H9 (cell line): ENCODE results near the gene TGIF1. TPM values are rescaled to one million over a fixed set of nuclear protein-coding genes. Genes with fewer than 3 reads are reported as not detected.

Experiments
- DNase-seq: peaks from one replicate; pipeline ENCODE4 v3.0.0-alpha.2; 2017
- H2AFZ ChIP-seq: one replicate; pipeline ENCODE4 v1.6.1; 2013; ENCODE audit warnings: mild to moderate bottlenecking, low read length, control low read depth, moderate library complexity
- H2AK5ac ChIP-seq: 2 replicates; pipeline ENCODE4 v1.6.1; 2013; ENCODE audit warnings: low read length, control low read depth, mixed read lengths; ENCODE audit not compliant: insufficient read length
- H2BK120ac ChIP-seq: one replicate; pipeline ENCODE4 v1.6.1; 2013; ENCODE audit warnings: low read depth, mild to moderate bottlenecking, low read length, control low read depth, inconsistent platforms; ENCODE audit not compliant: poor library complexity, severe bottlenecking
- H2BK12ac ChIP-seq: 2 replicates; pipeline ENCODE4 v1.6.1; 2013; ENCODE audit warnings: low read length, control low read depth, mixed read lengths, low read depth; ENCODE audit not compliant: insufficient read length
- H2BK15ac ChIP-seq: 2 replicates; pipeline ENCODE4 v1.6.1; 2013; ENCODE audit warnings: low read depth, low read length, control low read depth
- H2BK20ac ChIP-seq: one replicate; pipeline ENCODE4 v1.6.1; 2013; ENCODE audit warnings: low read depth, mild to moderate bottlenecking, low read length, control low read depth, inconsistent platforms; ENCODE audit not compliant: poor library complexity, severe bottlenecking
- H2BK5ac ChIP-seq: 2 replicates; pipeline ENCODE4 v1.6.1; 2013; ENCODE audit warnings: low read length, control low read depth, mixed read lengths; ENCODE audit not compliant: insufficient read length
- H3K14ac ChIP-seq: 2 replicates; pipeline ENCODE4 v1.6.1; 2013; ENCODE audit warnings: low read length, control low read depth; ENCODE audit not compliant: insufficient read depth
- H3K18ac ChIP-seq: 2 replicates; pipeline ENCODE4 v1.6.1; 2013; ENCODE audit warnings: low read depth, mild to moderate bottlenecking, mixed read lengths, low read length, control low read depth; ENCODE audit not compliant: insufficient read length
- H3K23ac ChIP-seq: 2 replicates; pipeline ENCODE4 v1.6.1; 2013; ENCODE audit warnings: low read length, control low read depth, mixed read lengths, low read depth; ENCODE audit not compliant: insufficient read length
- H3K23me2 ChIP-seq: 2 replicates; pipeline ENCODE4 v1.6.1; 2013; ENCODE audit warnings: low read depth, mild to moderate bottlenecking, mixed read lengths, low read length, control low read depth; ENCODE audit not compliant: insufficient read length, poor library complexity, severe bottlenecking
- H3K27ac ChIP-seq: 2 replicates; pipeline ENCODE4 v1.5.1; 2013; ENCODE audit warnings: low read length, control low read depth, mixed read lengths, low read depth; ENCODE audit not compliant: insufficient read length
- H3K27me3 ChIP-seq: 2 replicates; pipeline ENCODE4 v1.6.1; 2013; ENCODE audit warnings: low read length, control low read depth, inconsistent platforms; ENCODE audit not compliant: insufficient read depth
- H3K4ac ChIP-seq: 2 replicates; pipeline ENCODE4 v1.6.1; 2013; ENCODE audit warnings: low read depth, mild to moderate bottlenecking, control low read depth, inconsistent platforms, low read length, moderate library complexity
- H3K4me1 ChIP-seq: 2 replicates; pipeline ENCODE4 v1.6.1; 2013; ENCODE audit warnings: low read length, control low read depth, inconsistent platforms; ENCODE audit not compliant: insufficient read depth
- H3K4me2 ChIP-seq: 2 replicates; pipeline ENCODE4 v1.6.1; 2013; ENCODE audit warnings: low read length, control low read depth, mixed read lengths; ENCODE audit not compliant: insufficient read length, insufficient read depth
- H3K56ac ChIP-seq: 2 replicates; pipeline ENCODE4 v1.6.1; 2013; ENCODE audit warnings: low read depth, mild to moderate bottlenecking, mixed read lengths, low read length, control low read depth; ENCODE audit not compliant: insufficient read length
- H3K79me1 ChIP-seq: 2 replicates; pipeline ENCODE4 v1.6.1; 2013; ENCODE audit warnings: low read depth, mild to moderate bottlenecking, moderate library complexity, low read length, control low read depth, inconsistent platforms; ENCODE audit not compliant: insufficient read depth, poor library complexity, severe bottlenecking
- H3K79me2 ChIP-seq: 2 replicates; pipeline ENCODE4 v1.6.1; 2013; ENCODE audit warnings: low read length, control low read depth, inconsistent platforms; ENCODE audit not compliant: insufficient read depth
- H3K9ac ChIP-seq: 2 replicates; pipeline ENCODE4 v1.6.1; 2013; ENCODE audit warnings: low read length, control low read depth, mixed read lengths; ENCODE audit not compliant: insufficient read length; ENCODE audit errors: extremely low read depth
- H3K9me3 ChIP-seq: one replicate; pipeline ENCODE4 v1.6.1; 2013; ENCODE audit warnings: low read depth, low read length, inconsistent platforms; ENCODE audit not compliant: control insufficient read depth
- H3T11ph ChIP-seq: one replicate; pipeline ENCODE4 v1.6.1; 2013; ENCODE audit warnings: mild to moderate bottlenecking, low read length, control low read depth, inconsistent platforms
- H4K20me1 ChIP-seq: one replicate; pipeline ENCODE4 v1.6.1; 2013; ENCODE audit not compliant: control insufficient read depth, insufficient read length, insufficient read depth
- H4K5ac ChIP-seq: 2 replicates; pipeline ENCODE4 v1.6.1; 2013; ENCODE audit warnings: low read depth, mild to moderate bottlenecking, mixed read lengths, low read length, control low read depth; ENCODE audit not compliant: insufficient read length
- H4K8ac ChIP-seq: replicated peaks from 2 replicates; pipeline ENCODE4 v1.6.1; 2013; ENCODE audit warnings: low read length, control low read depth, mixed read lengths, low read depth; ENCODE audit not compliant: insufficient read length
- H4K91ac ChIP-seq: 2 replicates; pipeline ENCODE4 v1.6.1; 2013; ENCODE audit warnings: low read depth, mild to moderate bottlenecking, moderate library complexity, mixed read lengths, low read length, control low read depth; ENCODE audit not compliant: insufficient read length
- H3K27ac Mint-ChIP-seq, 3 experiments: 2 replicates in 2 of 3; 3 replicates in 1 of 3; pipeline ENCODE4 v1.8.0; 2020 to 2021; ENCODE audit warnings: mixed read lengths in 3 of 3, mild to moderate bottlenecking in 1 of 3, moderate library complexity in 1 of 3
- H3K27me3 Mint-ChIP-seq: 2 replicates; pipeline ENCODE4 v1.8.0; 2021; ENCODE audit warnings: low read depth, mild to moderate bottlenecking, moderate library complexity, mixed read lengths
- H3K36me3 Mint-ChIP-seq, 3 experiments: 2 replicates in 2 of 3; 3 replicates in 1 of 3; pipeline ENCODE4 v1.8.0; 2020 to 2021; ENCODE audit warnings: low read depth in 3 of 3, mixed read lengths in 3 of 3; ENCODE audit not compliant: insufficient read depth in 1 of 3
- H3K4me1 Mint-ChIP-seq, 2 experiments: 2 replicates each; pipeline ENCODE4 v1.8.0; 2020; ENCODE audit warnings: mixed read lengths in 2 of 2
- H3K4me3 Mint-ChIP-seq, 2 experiments: 2 replicates in 1 of 2; 3 replicates in 1 of 2; pipeline ENCODE4 v1.8.0; 2020 to 2021; ENCODE audit warnings: mild to moderate bottlenecking in 2 of 2, mixed read lengths in 2 of 2, moderate library complexity in 1 of 2
- H3K9me3 Mint-ChIP-seq, 2 experiments: 2 replicates in 1 of 2; 3 replicates in 1 of 2; pipeline ENCODE4 v1.8.0; 2020; ENCODE audit warnings: mild to moderate bottlenecking in 2 of 2, mixed read lengths in 2 of 2, moderate library complexity in 1 of 2
- CTCF ChIP-seq: fragments of 200-600 bp; sonication (generic); conservative IDR thresholded peaks from 3 replicates; pipeline ENCODE4 v1.8.0; 2021; ENCODE audit warnings: antibody characterized with exemption, mild to moderate bottlenecking
- WGBS: extraction: QIAGEN DNeasy Blood & Tissue Kit; methylation state at CpG from one replicate; pipeline ENCODE4 v1.1.7; 2013; ENCODE audit warnings: missing lambda C conversion rate, low lambda C conversion rate, mixed read lengths; ENCODE audit not compliant: insufficient read length; ENCODE audit errors: extremely low coverage; 5-methylcytosine and 5-hydroxymethylcytosine counted together
- total RNA-seq: library from RNA; stranded (reverse); gene quantifications from 2 replicates; pipeline ENCODE4 v1.2.1, GENCODE V29; 2021

The TGIF1 gene
- total RNA-seq, 1 experiment from 2014 or later: 261 TPM

- no peaks in the 10 kb centered on the region for H3K9me3 Mint-ChIP-seq
- no peak overlapping the region for H2BK12ac ChIP-seq
These were observed 52.7 kb downstream of the TGIF1 start for GRCh38 chr18:3502650-3503049.

More at GRCh38 chr18:3502650-3503049, 52.7 kb downstream of the TGIF1 start:
- H2AFZ ChIP-seq: no peak overlapping the region
- H3K9ac ChIP-seq: no peak overlapping the region
- no peak overlapping the region for H2AK5ac ChIP-seq
- no peak overlapping the region for H3T11ph ChIP-seq
- no peaks in the 10 kb centered on the region; the same call in 1 of the 2 replicates for H3K27me3 ChIP-seq
- peaks cover 6% of the 10 kb centered on the region for H3K23me2 ChIP-seq
- H3K4me1 ChIP-seq: no peaks in the 10 kb centered on the region; the same call in 1 of the 2 replicates
- no peaks in the 10 kb centered on the region for H4K20me1 ChIP-seq
- H3K18ac ChIP-seq: no peak overlapping the region
- no peaks in the 10 kb centered on the region for H3K79me2 ChIP-seq
- no peak overlapping the region for H2BK120ac ChIP-seq
- no peak overlapping the region for H2BK5ac ChIP-seq
- no CpG with 5 or more reads among the region's 4 CpGs for WGBS
- H3K4ac ChIP-seq: no peak overlapping the region
- no peak overlapping the region for H3K23ac ChIP-seq
- no peak for TF ChIP-seq CTCF
- Mint-ChIP-seq H3K4me1 (peaks cover 21 to 23% of the 10 kb centered on the region in 2 experiments), H3K36me3 (0 out of 7 replicates have a peak, but pooled peaks cover 0 to 2% (median 0%) of the 10 kb centered on the region in 3 experiments), H3K27me3 (peaks cover 19% of the 10 kb centered on the region), H3K4me3 (no peak overlapping the region), H3K27ac (no peak overlapping the region)
- no peaks in the 10 kb centered on the region for H3K79me1 ChIP-seq
- no peak overlapping the region for H3K56ac ChIP-seq
- no peak overlapping the region for H4K8ac ChIP-seq
- H3K9me3 ChIP-seq: no peaks in the 10 kb centered on the region
- no peak overlapping the region for H3K14ac ChIP-seq
- no peak overlapping the region for H2BK15ac ChIP-seq
- no peak for DNase-seq
- H2BK20ac ChIP-seq: no peak overlapping the region
- no peak overlapping the region for H3K4me2 ChIP-seq
- no peak overlapping the region for H4K5ac ChIP-seq
- H4K91ac ChIP-seq: no peak overlapping the region
- no peak overlapping the region for H3K27ac ChIP-seq
